Retinal pigment epithelial cell (primary cell): Measurements from ENCODE around the gene CELF4.

ENCODE experiments used
- DNase-seq: peaks from one replicate; pipeline ENCODE4 v3.0.0-alpha.2; 2010; ENCODE audit warnings: low read depth
- H3K4me3 ChIP-seq: 2 replicates; pipeline ENCODE4 v1.5.1; 2011; ENCODE audit warnings: mild to moderate bottlenecking, low read length, control low read depth, moderate library complexity
- CTCF ChIP-seq: conservative IDR thresholded peaks from 2 replicates; pipeline ENCODE4 v1.5.1; 2011; ENCODE audit warnings: low read depth, low read length, control low read depth, inconsistent platforms

Gene CELF4

GRCh38 chr18:37560003-37560402 is 5.6 kb downstream of the CELF4 start:
- DNase-seq = no peak
- no peak for TF ChIP-seq CTCF
- H3K4me3 ChIP-seq = no peak overlapping the region

DNA sequence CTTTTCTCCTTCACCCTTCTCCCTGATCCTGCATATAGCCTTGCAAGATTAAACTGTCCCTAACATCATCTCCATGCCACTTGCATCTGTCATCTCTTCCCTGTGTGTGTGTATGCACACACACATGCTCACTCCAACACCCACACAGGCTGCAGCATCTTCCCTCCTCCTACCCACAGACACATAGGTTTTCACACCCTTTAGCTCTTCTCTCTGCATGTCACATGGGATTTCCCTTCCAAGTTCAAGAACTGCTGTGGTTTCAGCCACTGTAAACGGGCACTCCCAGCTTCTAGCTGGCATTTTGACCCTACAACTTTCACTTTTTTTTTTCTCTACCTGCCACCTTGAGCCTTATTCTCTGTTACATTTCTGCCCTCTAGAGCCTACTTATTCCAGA is 6.4 kb downstream of the CELF4 start:
- H3K4me3 ChIP-seq = no peak overlapping the region
- no peak for TF ChIP-seq CTCF
- no peak for DNase-seq

DNA sequence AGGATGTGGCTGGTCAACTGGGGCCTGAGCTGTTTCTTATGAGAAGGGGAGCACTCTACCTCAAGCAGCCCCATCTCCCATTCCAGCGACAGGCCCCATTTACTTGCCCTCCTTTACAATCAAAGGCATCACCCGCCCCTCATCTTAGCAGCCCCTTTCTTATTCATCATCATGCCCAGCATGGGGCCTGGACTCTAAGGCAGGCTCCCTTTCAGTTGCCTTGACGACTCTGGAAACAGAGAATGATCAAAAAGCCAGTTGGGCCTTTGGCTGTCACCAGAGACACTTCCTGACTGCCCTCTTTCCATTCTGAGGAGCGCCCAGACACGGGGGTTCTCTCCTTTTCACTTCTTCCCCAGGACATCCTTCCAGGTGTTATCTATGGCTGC is 11.2 kb downstream of the CELF4 start:
- no peak for DNase-seq
- no peak for TF ChIP-seq CTCF

GRCh38 chr18:37553633-37554398 is 11.8 kb downstream of the CELF4 start:
- H3K4me3 ChIP-seq = no peak overlapping the region
- TF ChIP-seq CTCF = peak; percentile 58
- DNase-seq = no peak

More for the DNA sequence above, 11.2 kb downstream of the CELF4 start:
- H3K4me3 ChIP-seq = no peak overlapping the region

GRCh38 chr18:37552286-37552685 is 13.3 kb downstream of the CELF4 start:
- no peak for DNase-seq
- H3K4me3 ChIP-seq = no peak overlapping the region
- TF ChIP-seq CTCF = no peak

GRCh38 chr18:37551846-37552245 is 13.8 kb downstream of the CELF4 start:
- no peak for TF ChIP-seq CTCF
- H3K4me3 ChIP-seq = no peak overlapping the region
- DNase-seq = no peak

DNA sequence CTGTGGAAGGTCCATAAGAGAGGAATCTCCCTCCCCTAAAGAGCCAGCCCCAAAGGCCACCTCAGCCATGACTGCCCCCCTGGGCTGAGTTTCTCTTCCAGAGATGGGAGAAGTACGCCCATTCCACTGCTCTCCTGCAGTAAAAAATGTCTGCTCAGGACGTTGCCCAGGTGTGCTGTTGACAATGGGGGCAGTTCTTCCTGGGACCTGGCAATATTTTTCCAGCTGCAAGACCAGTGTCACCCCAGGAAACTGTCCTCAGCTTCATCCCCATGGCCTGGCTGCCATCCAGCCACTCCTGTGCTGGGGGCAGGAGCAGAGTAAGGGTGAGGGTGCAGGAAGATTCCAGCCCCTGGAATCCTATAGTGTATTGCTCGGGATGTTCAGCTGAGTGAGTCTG is 14.3 kb downstream of the CELF4 start:
- TF ChIP-seq CTCF = no peak
- no peak overlapping the region for H3K4me3 ChIP-seq
- DNase-seq = no peak
